ENCODE measurements around the gene LHFPL6. TPM values are rescaled to one million over a fixed set of nuclear protein-coding genes. Genes with fewer than 3 reads are reported as not detected.

The LHFPL6 gene
- polyA plus RNA-seq, 3 donors: 0.14 to 0.59 (median 0.46) TPM

- no peak overlapping the region for H3K4me3 ChIP-seq (replicated peaks in 1 of 3; ENCODE audit: low read depth in 2 of 3, low read length in 3 of 3)
- H3K36me3 Mint-ChIP-seq: no peaks in the 10 kb centered on the region
- peaks cover 6 to 28% (median 18%) of the 10 kb centered on the region in 7 donors for H3K9me3 Mint-ChIP-seq
- peaks cover 0 to 4% (median 2%) of the 10 kb centered on the region in 3 donors for H3K27me3 Mint-ChIP-seq (ENCODE audit: low read depth in 3 of 3)
- no peaks in the 10 kb centered on the region for H3K36me3 ChIP-seq (replicated peaks in 1 of 2; ENCODE audit: control insufficient read depth in 1 of 2, insufficient read depth in 2 of 2, low read length in 2 of 2)
- no peaks in the 10 kb centered on the region for H3K4me1 Mint-ChIP-seq
- H3K4me1 ChIP-seq (ENCODE audit: control insufficient read depth in 1 of 2, insufficient read depth in 2 of 2, low read length in 2 of 2): no peaks in the 10 kb centered on the region
- no peaks in the 10 kb centered on the region for H4K20me1 ChIP-seq (ENCODE audit: insufficient read depth, low read length)
- H2AFZ ChIP-seq (ENCODE audit: insufficient read depth, low read depth, low read length, poor library complexity, severe bottlenecking): no peak overlapping the region
- H3K9ac ChIP-seq (ENCODE audit: insufficient read depth, low read length, poor library complexity, severe bottlenecking): no peak overlapping the region
- no peak overlapping the region for H3K4me3 Mint-ChIP-seq
- DNase-seq: no peak
- peaks cover 3 to 17% of the 10 kb centered on the region in 2 donors for H3K9me3 ChIP-seq (replicated peaks in 1 of 2; ENCODE audit: control insufficient read depth in 1 of 2, insufficient read depth in 1 of 2, low read length in 2 of 2)
- WGBS (ENCODE audit: insufficient coverage): 100% methylated on average over 1 of the region's 1 CpG
- H3K4me2 ChIP-seq (replicated peaks; ENCODE audit: extremely low read depth, low read length, poor library complexity, severe bottlenecking): no peak overlapping the region
- no peak overlapping the region for H3K27ac ChIP-seq (ENCODE audit: low read depth in 1 of 2, low read length in 2 of 2)
- H3K79me2 ChIP-seq (ENCODE audit: insufficient read depth, low read length): no peaks in the 10 kb centered on the region
- intact Hi-C loops (cut with micrococcal nuclease): no loop called here
- TF ChIP-seq, protein P1, sequence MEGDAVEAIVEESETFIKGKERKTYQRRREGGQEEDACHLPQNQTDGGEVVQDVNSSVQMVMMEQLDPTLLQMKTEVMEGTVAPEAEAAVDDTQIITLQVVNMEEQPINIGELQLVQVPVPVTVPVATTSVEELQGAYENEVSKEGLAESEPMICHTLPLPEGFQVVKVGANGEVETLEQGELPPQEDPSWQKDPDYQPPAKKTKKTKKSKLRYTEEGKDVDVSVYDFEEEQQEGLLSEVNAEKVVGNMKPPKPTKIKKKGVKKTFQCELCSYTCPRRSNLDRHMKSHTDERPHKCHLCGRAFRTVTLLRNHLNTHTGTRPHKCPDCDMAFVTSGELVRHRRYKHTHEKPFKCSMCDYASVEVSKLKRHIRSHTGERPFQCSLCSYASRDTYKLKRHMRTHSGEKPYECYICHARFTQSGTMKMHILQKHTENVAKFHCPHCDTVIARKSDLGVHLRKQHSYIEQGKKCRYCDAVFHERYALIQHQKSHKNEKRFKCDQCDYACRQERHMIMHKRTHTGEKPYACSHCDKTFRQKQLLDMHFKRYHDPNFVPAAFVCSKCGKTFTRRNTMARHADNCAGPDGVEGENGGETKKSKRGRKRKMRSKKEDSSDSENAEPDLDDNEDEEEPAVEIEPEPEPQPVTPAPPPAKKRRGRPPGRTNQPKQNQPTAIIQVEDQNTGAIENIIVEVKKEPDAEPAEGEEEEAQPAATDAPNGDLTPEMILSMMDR (IDR thresholded peaks at IDR 0.05): no peak
- H3K27ac Mint-ChIP-seq: no peak overlapping the region
- H3K27me3 ChIP-seq (ENCODE audit: control insufficient read depth in 2 of 2, insufficient read depth in 2 of 2, low read length in 2 of 2): no peaks in the 10 kb centered on the region
These were observed 169.3 kb downstream of the LHFPL6 start for GRCh38 chr13:39433651-39434050.

- H3K36me3 Mint-ChIP-seq: no peaks in the 10 kb centered on the region
- no peak overlapping the region for H3K4me2 ChIP-seq (replicated peaks; ENCODE audit: extremely low read depth, low read length, poor library complexity, severe bottlenecking)
- 71% methylated on average over 1 of the region's 1 CpG for WGBS (ENCODE audit: insufficient coverage)
- no peak for DNase-seq
- no peaks in the 10 kb centered on the region for H3K36me3 ChIP-seq (replicated peaks in 1 of 2; ENCODE audit: control insufficient read depth in 1 of 2, insufficient read depth in 2 of 2, low read length in 2 of 2)
- peaks cover 6 to 18% (median 11%) of the 10 kb centered on the region in 7 donors for H3K9me3 Mint-ChIP-seq
- no peaks in the 10 kb centered on the region for H3K4me1 Mint-ChIP-seq
- H3K9me3 ChIP-seq (replicated peaks in 1 of 2; ENCODE audit: control insufficient read depth in 1 of 2, insufficient read depth in 1 of 2, low read length in 2 of 2): peaks cover 0 to 5% of the 10 kb centered on the region in 2 donors
- H3K27ac Mint-ChIP-seq: no peak overlapping the region
- intact Hi-C loops (cut with micrococcal nuclease): no loop called here
- H3K4me3 ChIP-seq (replicated peaks in 1 of 3; ENCODE audit: low read depth in 2 of 3, low read length in 3 of 3): no peak overlapping the region
- peaks cover 0 to 3% (median 2%) of the 10 kb centered on the region in 3 donors for H3K27me3 Mint-ChIP-seq (ENCODE audit: low read depth in 3 of 3)
- H3K79me2 ChIP-seq (ENCODE audit: insufficient read depth, low read length): no peaks in the 10 kb centered on the region
- H3K9ac ChIP-seq (ENCODE audit: insufficient read depth, low read length, poor library complexity, severe bottlenecking): no peak overlapping the region
- no peaks in the 10 kb centered on the region for H4K20me1 ChIP-seq (ENCODE audit: insufficient read depth, low read length)
- H3K27ac ChIP-seq (ENCODE audit: low read depth in 1 of 2, low read length in 2 of 2): no peak overlapping the region
- H3K4me3 Mint-ChIP-seq: no peak overlapping the region
- H2AFZ ChIP-seq (ENCODE audit: insufficient read depth, low read depth, low read length, poor library complexity, severe bottlenecking): no peak overlapping the region
- no peaks in the 10 kb centered on the region for H3K27me3 ChIP-seq (ENCODE audit: control insufficient read depth in 2 of 2, insufficient read depth in 2 of 2, low read length in 2 of 2)
- TF ChIP-seq, protein P1 (IDR thresholded peaks at IDR 0.05): no peak
- no peaks in the 10 kb centered on the region for H3K4me1 ChIP-seq (ENCODE audit: control insufficient read depth in 1 of 2, insufficient read depth in 2 of 2, low read length in 2 of 2)
These were observed 170.8 kb downstream of the LHFPL6 start for GRCh38 chr13:39432196-39432595.

All from CD14-positive monocyte (primary cell).